PC-9 (cell line): ENCODE measurements around the gene ARFIP1.

Experiments
- EZH2 ChIP-seq: fragments of 200-600 bp; sonication (generic); IDR thresholded peaks from 2 replicates; pipeline ENCODE4 v1.8.0; 2017; ENCODE audit warnings: antibody characterized with exemption, low read depth
- TF ChIP-seq, protein P1 (sequence below): fragments of 200-600 bp; sonication (generic); conservative IDR thresholded peaks from 2 replicates; pipeline ENCODE4 v1.6.1; 2017; ENCODE audit warnings: mixed run types, antibody characterized with exemption, mild to moderate bottlenecking, moderate library complexity

DNA sequence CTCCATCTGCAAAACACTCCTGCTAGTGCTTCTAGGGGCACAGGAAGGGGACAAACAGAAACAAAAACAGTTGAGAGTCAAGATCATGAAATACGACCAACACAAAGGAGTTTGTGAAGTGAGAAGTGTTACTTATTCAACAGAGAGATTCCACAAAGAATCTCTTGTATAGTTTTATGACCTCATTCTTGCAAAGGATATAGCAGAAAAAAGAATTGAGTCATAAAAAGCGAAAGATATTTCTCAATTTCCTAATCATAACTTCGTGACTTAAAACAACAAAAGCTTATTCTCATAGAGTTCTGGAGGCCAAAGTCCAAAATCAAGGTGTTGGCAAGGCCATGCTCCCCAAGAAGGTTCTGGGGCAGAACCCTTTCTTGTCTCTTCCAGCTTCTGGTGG, 40.9 kb upstream of the ARFIP1 start:
- TF ChIP-seq, protein P1, sequence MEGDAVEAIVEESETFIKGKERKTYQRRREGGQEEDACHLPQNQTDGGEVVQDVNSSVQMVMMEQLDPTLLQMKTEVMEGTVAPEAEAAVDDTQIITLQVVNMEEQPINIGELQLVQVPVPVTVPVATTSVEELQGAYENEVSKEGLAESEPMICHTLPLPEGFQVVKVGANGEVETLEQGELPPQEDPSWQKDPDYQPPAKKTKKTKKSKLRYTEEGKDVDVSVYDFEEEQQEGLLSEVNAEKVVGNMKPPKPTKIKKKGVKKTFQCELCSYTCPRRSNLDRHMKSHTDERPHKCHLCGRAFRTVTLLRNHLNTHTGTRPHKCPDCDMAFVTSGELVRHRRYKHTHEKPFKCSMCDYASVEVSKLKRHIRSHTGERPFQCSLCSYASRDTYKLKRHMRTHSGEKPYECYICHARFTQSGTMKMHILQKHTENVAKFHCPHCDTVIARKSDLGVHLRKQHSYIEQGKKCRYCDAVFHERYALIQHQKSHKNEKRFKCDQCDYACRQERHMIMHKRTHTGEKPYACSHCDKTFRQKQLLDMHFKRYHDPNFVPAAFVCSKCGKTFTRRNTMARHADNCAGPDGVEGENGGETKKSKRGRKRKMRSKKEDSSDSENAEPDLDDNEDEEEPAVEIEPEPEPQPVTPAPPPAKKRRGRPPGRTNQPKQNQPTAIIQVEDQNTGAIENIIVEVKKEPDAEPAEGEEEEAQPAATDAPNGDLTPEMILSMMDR = no peak
- no peak for TF ChIP-seq EZH2
